Smooth muscle cell (in vitro differentiated cells): ENCODE measurements around the gene INHBB. TPM values are rescaled to one million over a fixed set of nuclear protein-coding genes. Genes with fewer than 3 reads are reported as not detected.
"Not testable (repeated sequence)": the region's sequence is repeated elsewhere in the genome, so short reads cannot be mapped to it uniquely, and the experiment has no call there.

ENCODE experiments used
- DNase-seq: peaks from one replicate; lab custom pipeline; 2025; ENCODE audit not compliant: unreplicated experiment; lab: John Stamatoyannopoulos, UW
- H2AFZ ChIP-seq: fragments of 200-600 bp; sonication (generic); 2 replicates; pipeline ENCODE4 v1.6.0; 2016; ENCODE audit warnings: antibody characterized with exemption, low read depth, mild to moderate bottlenecking
- H3F3A ChIP-seq: fragments of 200-600 bp; sonication (generic); 2 replicates; pipeline ENCODE4 v1.6.0; 2017; ENCODE audit warnings: antibody characterized with exemption, low read depth
- H3K27ac ChIP-seq: fragments of 200-600 bp; sonication (generic); 2 replicates; pipeline ENCODE4 v1.5.1; 2016; ENCODE audit warnings: low read depth, mild to moderate bottlenecking
- H3K27me3 ChIP-seq: fragments of 200-600 bp; sonication (generic); 2 replicates; pipeline ENCODE4 v1.6.1; 2016; ENCODE audit warnings: low read depth, mild to moderate bottlenecking
- H3K36me3 ChIP-seq: fragments of 200-600 bp; sonication (generic); 2 replicates; pipeline ENCODE4 v1.5.1; 2016; ENCODE audit warnings: low read depth
- H3K4me1 ChIP-seq: fragments of 200-600 bp; sonication (generic); 2 replicates; pipeline ENCODE4 v1.5.1; 2016; ENCODE audit warnings: low read depth
- H3K4me2 ChIP-seq: fragments of 200-600 bp; sonication (generic); 2 replicates; pipeline ENCODE4 v1.6.0; 2016; ENCODE audit warnings: mild to moderate bottlenecking
- H3K4me3 ChIP-seq: fragments of 200-600 bp; sonication (generic); 2 replicates; pipeline ENCODE4 v1.5.1; 2016; ENCODE audit warnings: mild to moderate bottlenecking
- H3K79me2 ChIP-seq: fragments of 200-600 bp; sonication (generic); 2 replicates; pipeline ENCODE4 v1.6.0; 2016; ENCODE audit warnings: low read depth, mild to moderate bottlenecking
- H3K9ac ChIP-seq: fragments of 200-600 bp; sonication (generic); 2 replicates; pipeline ENCODE4 v1.6.0; 2016; ENCODE audit warnings: low read depth
- H3K9me3 ChIP-seq: fragments of 200-600 bp; sonication (generic); replicated peaks from 2 replicates; pipeline ENCODE4 v1.5.1; 2016; ENCODE audit warnings: low read depth
- H4K20me1 ChIP-seq: fragments of 200-600 bp; sonication (generic); 2 replicates; pipeline ENCODE4 v1.6.0; 2016; ENCODE audit warnings: low read depth
- WGBS: methylation state at CpG from one replicate; pipeline ENCODE4 v1.1.7; 2016; ENCODE audit warnings: low lambda C conversion rate; 5-methylcytosine and 5-hydroxymethylcytosine counted together
- polyA plus RNA-seq: library from polyadenylated mRNA; unstranded; fragments of >200 nt; fragmentation: Nextera tagmentation; extraction: Ambion mirVana; gene quantifications from 2 replicates; pipeline ENCODE4 v1.2.1, GENCODE V29; 2016
- total RNA-seq: library from RNA; depleted of rRNA; stranded (reverse); fragments of >200 nt; gene quantifications from 2 replicates; pipeline ENCODE4 v1.2.3, GENCODE V29; 2014
- TF ChIP-seq, protein P1 (sequence below): fragments of 200-600 bp; sonication (generic); IDR thresholded peaks from 2 replicates; pipeline ENCODE4 v1.5.1; 2017; ENCODE audit warnings: borderline replicate concordance, mild to moderate bottlenecking, antibody characterized with exemption; ENCODE audit not compliant: insufficient read depth, poor library complexity, severe bottlenecking

The INHBB gene
- total and polyA plus RNA-seq, 2 experiments from 2014 or later = 0.06 to 0.09 TPM

- Histone ChIP-seq H3K79me2 (no peaks in the 10 kb centered on the region), H3K27ac (no peak overlapping the region), H3K4me1 (no peaks in the 10 kb centered on the region), H3K9ac (no peak overlapping the region), H3K9me3 (no peaks in the 10 kb centered on the region), H3K4me2 (no peak overlapping the region), H2AFZ (no peak overlapping the region), H4K20me1 (no peaks in the 10 kb centered on the region), H3K4me3 (no peak overlapping the region), H3K36me3 (no peaks in the 10 kb centered on the region), H3K27me3 (peaks cover 5% of the 10 kb centered on the region), H3F3A (no peaks in the 10 kb centered on the region)
- TF ChIP-seq, protein P1, sequence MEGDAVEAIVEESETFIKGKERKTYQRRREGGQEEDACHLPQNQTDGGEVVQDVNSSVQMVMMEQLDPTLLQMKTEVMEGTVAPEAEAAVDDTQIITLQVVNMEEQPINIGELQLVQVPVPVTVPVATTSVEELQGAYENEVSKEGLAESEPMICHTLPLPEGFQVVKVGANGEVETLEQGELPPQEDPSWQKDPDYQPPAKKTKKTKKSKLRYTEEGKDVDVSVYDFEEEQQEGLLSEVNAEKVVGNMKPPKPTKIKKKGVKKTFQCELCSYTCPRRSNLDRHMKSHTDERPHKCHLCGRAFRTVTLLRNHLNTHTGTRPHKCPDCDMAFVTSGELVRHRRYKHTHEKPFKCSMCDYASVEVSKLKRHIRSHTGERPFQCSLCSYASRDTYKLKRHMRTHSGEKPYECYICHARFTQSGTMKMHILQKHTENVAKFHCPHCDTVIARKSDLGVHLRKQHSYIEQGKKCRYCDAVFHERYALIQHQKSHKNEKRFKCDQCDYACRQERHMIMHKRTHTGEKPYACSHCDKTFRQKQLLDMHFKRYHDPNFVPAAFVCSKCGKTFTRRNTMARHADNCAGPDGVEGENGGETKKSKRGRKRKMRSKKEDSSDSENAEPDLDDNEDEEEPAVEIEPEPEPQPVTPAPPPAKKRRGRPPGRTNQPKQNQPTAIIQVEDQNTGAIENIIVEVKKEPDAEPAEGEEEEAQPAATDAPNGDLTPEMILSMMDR = no peak
- DNase-seq = no peak
- 79% methylated on average over 18 of the region's 18 CpGs for WGBS
Observed at GRCh38 chr2:120319686-120320317, 26.1 kb upstream of the INHBB start.

GRCh38 chr2:120320318-120320851 lies 25.6 kb upstream of the INHBB start:
- TF ChIP-seq, protein P1 = no peak
- H3K9ac ChIP-seq = no peak overlapping the region
- H3K27ac ChIP-seq = no peak overlapping the region
- peaks cover 8% of the 10 kb centered on the region for H3K27me3 ChIP-seq
- no peak for DNase-seq
- H3K4me3 ChIP-seq = no peak overlapping the region
- H3K4me2 ChIP-seq = no peak overlapping the region
- WGBS = 64% methylated on average over 10 of the region's 10 CpGs
- no peaks in the 10 kb centered on the region for H3K79me2 ChIP-seq
- no peaks in the 10 kb centered on the region for H4K20me1 ChIP-seq
- no peaks in the 10 kb centered on the region for H3K9me3 ChIP-seq
- H3K4me1 ChIP-seq = no peaks in the 10 kb centered on the region
- no peaks in the 10 kb centered on the region for H3K36me3 ChIP-seq
- H3F3A ChIP-seq = no peaks in the 10 kb centered on the region
- H2AFZ ChIP-seq = no peak overlapping the region

DNA sequence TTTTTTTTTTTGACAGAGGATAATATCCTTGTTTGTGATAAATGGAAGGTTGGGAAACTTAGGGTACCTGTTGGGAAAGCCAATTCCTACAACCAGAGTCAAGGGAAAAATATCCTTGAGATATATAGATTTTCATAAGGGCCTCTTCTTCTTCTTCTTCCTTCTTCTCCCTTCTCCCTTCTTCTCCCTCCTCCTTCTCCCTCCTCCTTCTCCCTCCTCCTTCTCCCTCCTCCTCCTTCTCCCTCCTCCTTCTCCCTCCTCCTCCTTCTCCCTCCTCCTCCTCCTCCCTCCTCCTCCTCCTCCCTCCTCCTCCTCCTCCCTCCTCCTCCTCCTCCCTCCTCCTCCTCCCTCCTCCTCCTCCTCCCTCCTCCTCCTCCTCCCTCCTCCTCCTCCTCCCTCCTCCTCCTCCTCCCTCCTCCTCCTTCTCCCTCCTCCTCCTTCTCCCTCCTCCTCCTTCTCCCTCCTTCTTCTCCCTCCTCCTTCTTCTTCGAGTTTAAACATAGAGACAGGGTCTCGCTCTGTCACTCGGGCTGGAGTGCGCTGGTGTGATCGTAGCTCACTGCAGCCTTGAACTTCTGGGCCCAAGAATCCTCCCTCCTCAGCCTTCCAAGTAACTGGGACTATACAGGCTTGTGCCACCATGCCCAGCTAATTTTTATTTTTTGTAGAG lies 24.9 kb upstream of the INHBB start:
- not testable (repeated sequence) for H3F3A ChIP-seq, H3K27me3 ChIP-seq, H3K27ac ChIP-seq, H3K4me1 ChIP-seq, H4K20me1 ChIP-seq, H2AFZ ChIP-seq, H3K79me2 ChIP-seq, H3K9me3 ChIP-seq, H3K4me2 ChIP-seq, H3K9ac ChIP-seq, H3K4me3 ChIP-seq, H3K36me3 ChIP-seq, DNase-seq
- WGBS = 100% methylated on average over 4 of the region's 5 CpGs

DNA sequence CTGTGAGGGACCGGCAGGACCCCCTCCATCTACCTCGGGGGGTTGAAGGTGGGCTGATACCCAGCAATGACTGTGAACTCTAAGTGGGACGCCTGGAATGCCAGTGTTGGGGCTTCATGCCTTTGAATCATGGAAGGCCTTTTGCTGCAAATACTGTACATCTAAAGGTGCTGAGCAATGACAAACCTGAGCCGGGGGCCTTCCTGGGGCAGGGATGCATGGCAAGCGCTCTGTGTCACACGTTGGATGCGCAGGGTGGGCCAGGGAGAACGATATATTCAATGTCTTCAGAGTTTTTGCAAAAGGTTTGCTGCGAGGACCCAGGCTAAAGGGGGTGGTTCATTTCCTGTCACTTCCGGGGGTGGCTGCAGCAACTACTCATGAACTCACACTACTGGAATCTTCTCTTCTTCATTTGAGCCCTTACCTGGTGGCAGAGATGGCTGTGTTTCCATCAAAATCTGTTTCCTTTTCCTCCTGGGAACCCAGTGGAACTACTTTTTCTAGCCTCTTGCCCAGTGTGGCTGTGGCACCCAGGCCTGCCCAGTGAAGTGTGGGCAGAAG lies 24.1 kb upstream of the INHBB start:
- no peaks in the 10 kb centered on the region for H3K4me1 ChIP-seq
- no peak overlapping the region for H3K9ac ChIP-seq
- no peaks in the 10 kb centered on the region for H3K79me2 ChIP-seq
- H2AFZ ChIP-seq = no peak overlapping the region
- H3K36me3 ChIP-seq = no peaks in the 10 kb centered on the region
- no peak overlapping the region for H3K27ac ChIP-seq
- H3K4me2 ChIP-seq = no peak overlapping the region
- 90% methylated on average over 10 of the region's 10 CpGs for WGBS
- H4K20me1 ChIP-seq = no peaks in the 10 kb centered on the region
- TF ChIP-seq, protein P1 = no peak
- H3K9me3 ChIP-seq = no peaks in the 10 kb centered on the region
- peaks cover 8% of the 10 kb centered on the region for H3K27me3 ChIP-seq
- no peaks in the 10 kb centered on the region for H3F3A ChIP-seq
- no peak overlapping the region for H3K4me3 ChIP-seq
- no peak for DNase-seq
